Adrenal gland (tissue), 12 donors: Measurements from ENCODE around the gene KLHDC10. TPM values are rescaled to one million over a fixed set of nuclear protein-coding genes. Genes with fewer than 3 reads are reported as not detected.

ENCODE experiments used
- DNase-seq, 7 donors: peaks; one replicate each; pipeline ENCODE4 v3.0.0-alpha.2; 2019 to 2020
- H3K27ac ChIP-seq, 5 donors: fragments of 200-600 bp; sonication (generic) in 4 of 5; 1 replicate in 3 of 5; 2 replicates in 2 of 5; pipeline versions ENCODE4 v1.5.1 to v1.8.0; 2016 to 2020; ENCODE audit warnings: mild to moderate bottlenecking in 1 of 5
- H3K27me3 ChIP-seq: fragments of 200-600 bp; 2 replicates; pipeline ENCODE4 v1.8.0; 2021
- H3K36me3 ChIP-seq, 2 donors: fragments of 200-600 bp; replicated peaks in 1 of 2; 1 replicate in 1 of 2; 2 replicates in 1 of 2; pipeline versions ENCODE4 v1.5.1 to v1.8.0; 2018 to 2022
- H3K4me1 ChIP-seq, 2 donors: fragments of 200-600 bp; replicated peaks in 1 of 2; 1 replicate in 1 of 2; 2 replicates in 1 of 2; pipeline versions ENCODE4 v1.5.1 to v1.8.0; 2018 to 2021
- H3K4me3 ChIP-seq, 4 donors: fragments of 200-600 bp; sonication (generic) in 3 of 4; one replicate each; pipeline ENCODE4 v1.5.1; 2016 to 2018
- H3K9me3 ChIP-seq, 3 donors: fragments of 200-600 bp; sonication (generic) in 1 of 3; replicated peaks in 1 of 3; 1 replicate in 2 of 3; 2 replicates in 1 of 3; pipeline versions ENCODE4 v1.5.1 to v1.8.0; 2016 to 2021
- CTCF ChIP-seq, 6 experiments: fragments of 450-650 bp in 4 of 6; fragments of 200-600 bp in 2 of 6; sonication (generic) in 1 of 6; IDR thresholded peaks; 1 replicate in 5 of 6; 2 replicates in 1 of 6; pipeline versions ENCODE4 v1.5.1 to v1.8.0; 2016 to 2021; ENCODE audit warnings: antibody characterized with exemption in 6 of 6, mild to moderate bottlenecking in 2 of 6, moderate library complexity in 1 of 6
- POLR2A ChIP-seq, 2 donors: fragments of 450-650 bp; IDR thresholded peaks; one replicate each; pipeline ENCODE4 v1.6.1; 2017; ENCODE audit warnings: antibody characterized with exemption in 2 of 2, mild to moderate bottlenecking in 2 of 2, moderate library complexity in 1 of 2
- WGBS, 4 donors: extraction: QIAGEN DNeasy Blood & Tissue Kit in 2 of 4; methylation state at CpG; one replicate each; pipeline versions ENCODE4 v1.1.5 to v1.1.7; 2013 to 2017; 5-methylcytosine and 5-hydroxymethylcytosine counted together
- intact Hi-C, 2 donors: fragments of 100-400 bp; cut with DNase I; formaldehyde crosslinking; loops; one replicate each; pipeline versions ENCODE4 v1.14.1 to v1.15.0; 2022 to 2023
- polyA plus RNA-seq, 3 donors: library from polyadenylated mRNA; stranded (reverse); fragments of 200-250 nt in 2 of 3; fragments of 350-450 nt in 1 of 3; fragmentation: Illumina TruSeq in 1 of 3; extraction: RNeasy Lipid Tissue Mini Kit (QIAGEN cat#74804) in 1 of 3; gene quantifications; one replicate each; pipeline ENCODE4 v1.2.3, GENCODE V29; 2013 to 2014
- total RNA-seq, 9 donors: library from RNA; depleted of rRNA in 4 of 9; stranded (reverse); fragments of >200 nt in 4 of 9; fragments of 120-200 nt in 1 of 9; fragmentation: NEBNext Ultra II Directional in 1 of 9; extraction: Animal tissue kit (Norgen Biotek cat#: 25700) in 1 of 9; gene quantifications; one replicate each; pipeline versions ENCODE4 v1.1.0 to v1.2.4, GENCODE V29; 2013 to 2023
- donor health status: healthy with polysubstance abuse.
- donor health status: Bipolar disorder and iron deficiency.
- donor health status: DM: yes; HTN: yes; CAD: no.
- donor health status: DM: no; HTN: no; CAD: no.
- donor health status: DM: no; HTN: no; CAD: no.
- donor health status: DM: yes; HTN: yes; CAD: no.

KLHDC10 gene
- total and polyA plus RNA-seq, 12 donors: 13.4 to 57.2 (median 33.4) TPM

GRCh38 chr7:130114374-130114773 is 44.0 kb downstream of the KLHDC10 start:
- Histone ChIP-seq H3K27ac (no peak overlapping the region), H3K4me3 (no peak overlapping the region), H3K9me3 (no peaks in the 10 kb centered on the region), H3K27me3 (no peaks in the 10 kb centered on the region), H3K4me1 (no peaks in the 10 kb centered on the region), H3K36me3 (peaks cover 0 to 7% of the 10 kb centered on the region in 2 donors)
- TF ChIP-seq POLR2A (IDR thresholded peaks at IDR 0.05) (no peak), CTCF (IDR thresholded peaks at IDR 0.05) (no peak)
- DNase-seq: no peak
- intact Hi-C loops: no loop called here

GRCh38 chr7:130114776-130115175 is 44.4 kb downstream of the KLHDC10 start:
- Histone ChIP-seq H3K9me3 (no peaks in the 10 kb centered on the region), H3K4me3 (no peak overlapping the region), H3K36me3 (peaks cover 0 to 7% of the 10 kb centered on the region in 2 donors), H3K27me3 (no peaks in the 10 kb centered on the region), H3K27ac (no peak overlapping the region), H3K4me1 (no peaks in the 10 kb centered on the region)
- WGBS, 4 donors: 94 to 96% (median 95%) methylated on average over 2 of the region's 2 CpGs
- DNase-seq: no peak
- intact Hi-C loops: no loop called here
- no peak for TF ChIP-seq CTCF (IDR thresholded peaks at IDR 0.05)
- TF ChIP-seq POLR2A (IDR thresholded peaks at IDR 0.05): no peak

- 79 to 95% (median 82%) methylated on average over 5 of the region's 5 CpGs for WGBS, 4 donors
- Histone ChIP-seq H3K36me3 (peaks cover 0 to 16% of the 10 kb centered on the region in 2 donors), H3K9me3 (no peaks in the 10 kb centered on the region), H3K27ac (no peak overlapping the region), H3K4me3 (no peak overlapping the region), H3K27me3 (no peaks in the 10 kb centered on the region), H3K4me1 (no peaks in the 10 kb centered on the region)
- intact Hi-C loops: no loop called here
- no peak for TF ChIP-seq POLR2A (IDR thresholded peaks at IDR 0.05)
- no peak for TF ChIP-seq CTCF (IDR thresholded peaks at IDR 0.05)
- no peak for DNase-seq
Observed at GRCh38 chr7:130118294-130118693, 48.0 kb downstream of the KLHDC10 start.

GRCh38 chr7:130118801-130119200 is 48.5 kb downstream of the KLHDC10 start:
- Histone ChIP-seq H3K4me3 (no peak overlapping the region), H3K27me3 (no peaks in the 10 kb centered on the region), H3K27ac (no peak overlapping the region), H3K36me3 (peaks cover 0 to 17% of the 10 kb centered on the region in 2 donors), H3K9me3 (no peaks in the 10 kb centered on the region), H3K4me1 (no peaks in the 10 kb centered on the region)
- 95 to 100% (median 98%) methylated on average over 4 of the region's 4 CpGs for WGBS, 4 donors
- no peak for DNase-seq
- intact Hi-C loops: no loop called here
- no peak for TF ChIP-seq POLR2A (IDR thresholded peaks at IDR 0.05)
- no peak for TF ChIP-seq CTCF (IDR thresholded peaks at IDR 0.05)
